Esophagus (tissue), 2 donors: ENCODE results near the gene SAMM50. TPM values are rescaled to one million over a fixed set of nuclear protein-coding genes. Genes with fewer than 3 reads are reported as not detected.
A peak's percentile ranks its signal among the peaks of the same experiment; 100 is the strongest.

Experiments used
- H3K27ac ChIP-seq, 2 donors: one replicate each; pipeline ENCODE4 v1.5.1; 2013; ENCODE audit warnings: low read depth in 2 of 2, mild to moderate bottlenecking in 2 of 2, inconsistent platforms in 1 of 2, low read length in 1 of 2, moderate library complexity in 1 of 2
- H3K27me3 ChIP-seq, 2 donors: one replicate each; pipeline ENCODE4 v1.6.1; 2013; ENCODE audit warnings: low read length in 2 of 2, control low read depth in 1 of 2, mild to moderate bottlenecking in 1 of 2; ENCODE audit not compliant: insufficient read depth in 2 of 2, control insufficient read depth in 1 of 2
- H3K36me3 ChIP-seq, 2 donors: one replicate each; pipeline ENCODE4 v1.6.1; 2013; ENCODE audit warnings: low read length in 1 of 2; ENCODE audit not compliant: control insufficient read depth in 2 of 2, insufficient read depth in 2 of 2
- H3K4me1 ChIP-seq, 2 donors: one replicate each; pipeline ENCODE4 v1.6.1; 2013; ENCODE audit warnings: low read length in 1 of 2; ENCODE audit not compliant: control insufficient read depth in 2 of 2, insufficient read depth in 2 of 2
- H3K4me3 ChIP-seq, 2 donors: one replicate each; pipeline ENCODE4 v1.5.1; 2013; ENCODE audit warnings: low read length in 2 of 2, mild to moderate bottlenecking in 2 of 2, low read depth in 1 of 2, moderate library complexity in 1 of 2
- H3K9me3 ChIP-seq, 2 donors: one replicate each; pipeline ENCODE4 v1.6.1; 2013; ENCODE audit warnings: mild to moderate bottlenecking in 2 of 2, low read depth in 1 of 2, low read length in 1 of 2, moderate library complexity in 1 of 2; ENCODE audit not compliant: control insufficient read depth in 2 of 2, insufficient read depth in 1 of 2
- WGBS, 2 donors: extraction: QIAGEN DNeasy Blood & Tissue Kit; methylation state at CpG; one replicate each; pipeline ENCODE4 v1.1.7; 2013; 5-methylcytosine and 5-hydroxymethylcytosine counted together
- polyA plus RNA-seq, 2 donors: library from polyadenylated mRNA; stranded (reverse); fragments of 200-250 nt; gene quantifications; one replicate each; pipeline ENCODE4 v1.2.3, GENCODE V29; 2013
- donor health status: healthy with polysubstance abuse.
- donor health status: Bipolar disorder and iron deficiency.

SAMM50 gene
- polyA plus RNA-seq, 2 donors = 8.6 to 28.9 TPM

- Histone ChIP-seq H3K36me3 (peaks cover 8 to 35% of the 10 kb centered on the region in 2 donors), H3K9me3 (no peaks in the 10 kb centered on the region), H3K4me1 (no peaks in the 10 kb centered on the region), H3K27me3 (no peaks in the 10 kb centered on the region), H3K4me3 (no peak overlapping the region), H3K27ac (no peak overlapping the region)
- 95 to 98% methylated on average over 10 of the region's 10 CpGs for WGBS, 2 donors
Measured at GRCh38 chr22:43988960-43989359, 33.7 kb downstream of the SAMM50 start.

- Histone ChIP-seq H3K27ac (no peak overlapping the region), H3K36me3 (peaks cover 8 to 42% of the 10 kb centered on the region in 2 donors), H3K4me3 (no peak overlapping the region), H3K27me3 (no peaks in the 10 kb centered on the region), H3K4me1 (no peaks in the 10 kb centered on the region), H3K9me3 (no peaks in the 10 kb centered on the region)
- 83 to 88% methylated on average over 13 of the region's 13 CpGs for WGBS, 2 donors
Measured at GRCh38 chr22:43990044-43990443, 34.8 kb downstream of the SAMM50 start.

DNA sequence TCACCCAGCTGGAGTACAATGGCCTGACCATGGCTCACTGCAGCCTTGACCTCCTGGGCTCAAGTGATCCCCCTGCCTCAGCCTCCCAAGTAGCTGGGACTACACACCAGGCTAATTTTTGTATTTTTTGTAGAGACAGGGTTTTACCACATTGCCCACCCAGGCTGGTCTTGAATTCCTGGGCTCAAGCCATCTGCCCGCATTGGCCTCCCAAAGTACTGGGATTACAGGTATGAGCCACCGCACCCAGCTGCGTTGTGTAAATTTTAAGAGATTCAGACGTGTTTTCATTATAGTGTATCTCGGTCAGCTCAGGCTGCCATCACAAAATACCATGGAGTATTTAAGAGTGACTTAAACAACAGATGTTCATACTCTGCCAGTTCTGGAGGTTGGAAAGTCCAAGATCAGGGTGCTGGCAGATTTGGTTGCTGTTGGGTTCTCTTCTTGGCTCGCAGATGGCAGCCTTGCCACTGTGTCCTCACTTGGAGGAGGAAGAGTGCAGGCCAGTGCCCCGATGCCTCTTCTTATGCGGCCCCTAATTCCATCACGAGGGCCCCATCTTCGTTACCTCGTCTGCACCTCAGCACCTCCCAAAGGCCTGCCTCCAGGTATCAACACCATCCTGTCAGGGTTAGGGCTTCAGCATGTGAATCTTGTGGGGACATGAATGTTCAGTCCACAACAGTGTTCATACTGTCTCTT lies 36.2 kb downstream of the SAMM50 start:
- no peaks in the 10 kb centered on the region for H3K4me1 ChIP-seq
- no peaks in the 10 kb centered on the region for H3K27me3 ChIP-seq
- no peaks in the 10 kb centered on the region for H3K9me3 ChIP-seq
- peaks cover 8 to 41% of the 10 kb centered on the region in 2 donors for H3K36me3 ChIP-seq
- 94 to 95% methylated on average over 11 of the region's 11 CpGs for WGBS, 2 donors
- no peak overlapping the region for H3K4me3 ChIP-seq
- H3K27ac ChIP-seq = no peak overlapping the region

GRCh38 chr22:43992331-43992821 lies 37.1 kb downstream of the SAMM50 start:
- Histone ChIP-seq H3K27me3 (no peaks in the 10 kb centered on the region), H3K4me1 (no peaks in the 10 kb centered on the region), H3K9me3 (no peaks in the 10 kb centered on the region), H3K36me3 (peaks cover 8 to 42% of the 10 kb centered on the region in 2 donors), H3K4me3 (no peak overlapping the region), H3K27ac (no peak overlapping the region)
- 73 to 81% methylated on average over 16 of the region's 16 CpGs for WGBS, 2 donors

- no peaks in the 10 kb centered on the region for H3K4me1 ChIP-seq
- 32 to 33% methylated on average over 20 of the region's 20 CpGs for WGBS, 2 donors
- H3K36me3 ChIP-seq = peaks cover 8 to 42% of the 10 kb centered on the region in 2 donors
- no peak overlapping the region for H3K27ac ChIP-seq
- no peaks in the 10 kb centered on the region for H3K27me3 ChIP-seq
- no peak overlapping the region for H3K4me3 ChIP-seq
- no peaks in the 10 kb centered on the region for H3K9me3 ChIP-seq
Measured at GRCh38 chr22:43993072-43993760, 38.0 kb downstream of the SAMM50 start.

DNA sequence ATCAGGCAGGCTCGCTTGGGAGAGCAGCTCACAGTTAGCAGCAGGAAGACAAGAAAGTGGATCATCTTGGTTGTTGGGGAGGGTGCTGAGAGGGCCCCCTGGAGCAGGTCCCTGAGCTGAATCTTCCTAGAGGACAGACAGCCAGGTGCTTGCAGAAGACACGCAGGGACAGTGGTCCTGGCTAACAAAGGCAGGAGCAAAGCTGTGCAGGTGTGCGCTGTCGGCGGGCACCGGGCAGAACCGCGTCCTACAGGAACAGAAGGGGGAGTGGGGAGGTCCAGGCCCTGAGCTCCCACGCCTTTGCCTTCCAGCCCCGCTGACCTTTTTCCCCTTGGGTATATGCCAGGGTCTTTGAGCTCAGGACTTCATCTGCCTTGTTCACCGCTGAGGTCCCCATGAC lies 38.8 kb downstream of the SAMM50 start:
- H3K27me3 ChIP-seq = no peaks in the 10 kb centered on the region
- no peaks in the 10 kb centered on the region for H3K4me1 ChIP-seq
- no peak overlapping the region for H3K4me3 ChIP-seq
- H3K36me3 ChIP-seq = peaks cover 5 to 44% of the 10 kb centered on the region in 2 donors
- WGBS, 2 donors = 94 to 96% methylated on average over 11 of the region's 11 CpGs
- H3K27ac ChIP-seq = no peak overlapping the region
- no peaks in the 10 kb centered on the region for H3K9me3 ChIP-seq

- no peak overlapping the region for H3K4me3 ChIP-seq
- no peaks in the 10 kb centered on the region for H3K27me3 ChIP-seq
- H3K9me3 ChIP-seq = no peaks in the 10 kb centered on the region
- no peaks in the 10 kb centered on the region for H3K4me1 ChIP-seq
- 85 to 91% methylated on average over 9 of the region's 9 CpGs for WGBS, 2 donors
- peaks cover 4 to 44% of the 10 kb centered on the region in 2 donors for H3K36me3 ChIP-seq
- no peak overlapping the region for H3K27ac ChIP-seq
Measured at GRCh38 chr22:43994416-43994815, 39.2 kb downstream of the SAMM50 start.

DNA sequence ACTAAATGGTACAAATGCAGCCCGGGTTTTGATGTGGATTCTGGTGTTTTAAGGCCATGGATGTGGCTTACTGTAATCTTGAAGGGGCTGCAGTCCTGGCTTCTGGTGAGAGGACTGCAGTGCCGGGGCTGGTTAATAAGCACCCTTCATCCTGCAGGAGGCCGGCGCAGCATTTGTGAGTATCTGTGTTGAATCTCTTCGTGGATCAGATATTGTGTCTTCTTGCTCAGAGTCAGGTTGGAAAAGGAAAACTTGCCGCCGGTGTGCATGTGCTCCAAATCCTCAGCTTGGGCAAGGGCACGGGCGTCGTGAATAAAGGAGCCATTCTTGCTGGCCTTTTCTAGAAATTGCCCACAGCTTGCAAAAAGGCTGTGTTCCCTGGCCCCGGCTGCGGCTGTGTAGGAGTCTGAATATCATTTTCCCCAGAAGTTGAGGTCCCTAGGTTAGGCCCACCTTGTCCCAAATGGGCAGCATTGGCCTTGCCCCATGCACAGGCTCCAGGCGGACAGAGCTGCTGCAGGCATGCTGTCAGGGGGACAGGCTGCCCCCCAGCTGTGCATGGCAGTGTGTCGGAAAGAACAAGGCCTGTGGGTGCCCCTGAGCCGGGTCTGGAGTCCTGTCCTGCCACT lies 39.9 kb downstream of the SAMM50 start:
- Histone ChIP-seq H3K36me3 (peaks cover under 1 to 39% of the 10 kb centered on the region in 2 donors), H3K27ac (no peak overlapping the region), H3K9me3 (no peaks in the 10 kb centered on the region), H3K4me1 (no peaks in the 10 kb centered on the region), H3K4me3 (no peak overlapping the region), H3K27me3 (no peaks in the 10 kb centered on the region)
- WGBS, 2 donors = 94% methylated on average over 15 of the region's 15 CpGs

DNA sequence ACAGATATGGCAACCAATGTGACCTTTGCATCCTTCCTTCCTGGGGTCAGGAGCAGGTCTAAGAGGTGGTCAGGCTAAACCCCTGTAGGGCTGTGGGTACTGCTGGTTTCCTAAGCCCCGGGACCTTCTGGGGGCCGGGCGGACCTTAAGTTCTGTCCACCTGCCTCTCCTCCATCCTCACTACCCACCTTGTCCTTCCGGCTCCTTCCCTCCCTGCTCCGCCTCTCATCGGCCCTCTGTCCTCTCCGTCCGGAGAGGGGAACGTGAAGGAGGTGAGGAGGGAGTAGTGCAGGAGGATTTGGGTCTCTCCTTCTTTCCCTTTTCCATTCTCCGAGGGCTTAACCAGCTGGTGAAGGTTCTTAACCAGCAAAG lies 40.5 kb downstream of the SAMM50 start:
- Histone ChIP-seq H3K4me1 (no peaks in the 10 kb centered on the region), H3K27ac (no peak overlapping the region), H3K36me3 (peaks cover 0 to 36% of the 10 kb centered on the region in 2 donors), H3K9me3 (no peaks in the 10 kb centered on the region), H3K27me3 (no peaks in the 10 kb centered on the region), H3K4me3 (peak overlapping the region in 1 of 2 donors; percentile 16)
- WGBS, 2 donors = 84 to 85% methylated on average over 10 of the region's 10 CpGs
